A549 (cell line): ENCODE measurements around the gene HIGD1C.

Experiments
- CHD2 ChIP-seq: fragments of 150-350 bp; IDR thresholded peaks from 2 replicates; pipeline ENCODE4 v1.6.1; 2014; ENCODE audit warnings: low read length; ENCODE audit not compliant: partially characterized antibody
- CTCF ChIP-seq: fragments of >200 bp; sonication (Bioruptor Twin); formaldehyde crosslinking; IDR thresholded peaks from 3 replicates; pipeline ENCODE4 v1.5.1; 2016
- POLR2A ChIP-seq: IDR thresholded peaks from 2 replicates; pipeline ENCODE4 v1.6.1; 2012; ENCODE audit warnings: mild to moderate bottlenecking, low read length
- RAD21 ChIP-seq, 2 experiments: fragments of >200 bp in 1 of 2; sonication (Bioruptor Twin) in 1 of 2; formaldehyde crosslinking in 1 of 2; IDR thresholded peaks in 1 of 2; conservative IDR thresholded peaks in 1 of 2; 2 replicates in 1 of 2; 3 replicates in 1 of 2; pipeline ENCODE4 v1.6.1; 2012 to 2018; ENCODE audit warnings: inconsistent platforms in 1 of 2
- RARB ChIP-seq: fragments of 250-450 bp; sonication (Bioruptor Pico); IDR thresholded peaks from 2 replicates; pipeline ENCODE4 v1.8.0; 2021; ENCODE audit warnings: mild to moderate bottlenecking, moderate library complexity
- USF2 ChIP-seq: fragments of 450-650 bp; IDR thresholded peaks from 2 replicates; pipeline ENCODE4 v1.6.1; 2014; ENCODE audit warnings: antibody characterized with exemption

- no peak for TF ChIP-seq CHD2
- TF ChIP-seq USF2: no peak
- TF ChIP-seq CTCF: no peak
- no peak for TF ChIP-seq RAD21 (conservative IDR thresholded peaks at IDR 0.05 in 1 of 2, IDR thresholded peaks at IDR 0.05 in 1 of 2)
- TF ChIP-seq POLR2A: no peak
- TF ChIP-seq RARB (CRISPR knock-in tag): no peak
Observed at GRCh38 chr12:50990791-50991190, 38.4 kb downstream of the HIGD1C start.
